Measurements from ENCODE around the gene RHBDD1.
A peak's percentile ranks its signal among the peaks of the same experiment; 100 is the strongest.
"Not testable (repeated sequence)": the region's sequence is repeated elsewhere in the genome, so short reads cannot be mapped to it uniquely, and the experiment has no call there.

RHBDD1 gene

GRCh38 chr2:226831266-226831665, 4.6 kb upstream of the RHBDD1 start:
- H3K4me1 Mint-ChIP-seq, result peaks cover 16% of the 10 kb centered on the region
- H3K27ac Mint-ChIP-seq, result no peak overlapping the region
- no peak overlapping the region for H3K4me3 Mint-ChIP-seq
- no peaks in the 10 kb centered on the region for H3K27me3 Mint-ChIP-seq
- ATAC-seq, result no peak
- DNase-seq, result no peak
- no peaks in the 10 kb centered on the region for H3K9me3 Mint-ChIP-seq

- Mint-ChIP-seq H3K27ac (no peak overlapping the region), H3K4me1 (peaks cover 19% of the 10 kb centered on the region), H3K4me3 (no peak overlapping the region), H3K27me3 (no peaks in the 10 kb centered on the region), H3K9me3 (no peaks in the 10 kb centered on the region)
- DNase-seq (no peak), ATAC-seq (no peak)
These were observed 3.8 kb upstream of the RHBDD1 start for GRCh38 chr2:226832061-226832460.

GRCh38 chr2:226834880-226835279, 974 bp upstream of the RHBDD1 start:
- Mint-ChIP-seq H3K4me3 (peak overlapping the region; percentile 92 to 93), H3K4me1 (peaks cover 47% of the 10 kb centered on the region), H3K27ac (peak overlapping the region in 1 of 2 donors; percentile 82)
- not testable (repeated sequence) for DNase-seq, ATAC-seq, H3K9me3 Mint-ChIP-seq, H3K27me3 Mint-ChIP-seq

DNA sequence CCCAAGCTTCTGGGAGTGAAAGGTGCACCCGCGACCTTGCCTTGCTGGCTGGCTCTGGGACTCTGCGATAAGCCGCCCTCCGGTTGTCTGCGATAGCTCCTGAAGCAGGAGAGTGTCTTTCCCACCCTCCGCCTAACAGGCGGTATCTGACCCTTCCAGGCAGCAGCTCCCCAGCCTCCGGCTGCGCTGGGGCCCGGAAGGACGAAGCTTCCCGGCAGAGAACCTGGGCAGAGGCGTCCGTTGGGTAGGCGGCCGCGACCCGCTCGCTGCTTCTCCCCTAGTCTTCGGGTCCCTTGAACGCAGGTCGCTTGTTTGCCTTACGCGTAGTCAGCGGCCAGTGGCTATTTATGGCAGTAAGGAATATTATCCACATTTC, 446 bp upstream of the RHBDD1 start:
- DNase-seq (no peak), ATAC-seq (peak; percentile 21)
- peaks cover 53% of the 10 kb centered on the region for H3K4me1 Mint-ChIP-seq
- peak overlapping the region; percentile 92 to 93 for H3K4me3 Mint-ChIP-seq
- H3K27me3 Mint-ChIP-seq, result no peaks in the 10 kb centered on the region
- no peaks in the 10 kb centered on the region for H3K9me3 Mint-ChIP-seq
- peak overlapping the region; percentile 99 for H3K27ac Mint-ChIP-seq

GRCh38 chr2:226836548-226836885, 663 bp downstream of the RHBDD1 start:
- ATAC-seq (peak; percentile 16), DNase-seq (no peak)
- H3K9me3 Mint-ChIP-seq, result no peaks in the 10 kb centered on the region
- H3K27me3 Mint-ChIP-seq, result no peaks in the 10 kb centered on the region
- peak overlapping the region; percentile 92 to 93 for H3K4me3 Mint-ChIP-seq
- H3K4me1 Mint-ChIP-seq, result peaks cover 60% of the 10 kb centered on the region
- peak overlapping the region; percentile 99 for H3K27ac Mint-ChIP-seq

DNA sequence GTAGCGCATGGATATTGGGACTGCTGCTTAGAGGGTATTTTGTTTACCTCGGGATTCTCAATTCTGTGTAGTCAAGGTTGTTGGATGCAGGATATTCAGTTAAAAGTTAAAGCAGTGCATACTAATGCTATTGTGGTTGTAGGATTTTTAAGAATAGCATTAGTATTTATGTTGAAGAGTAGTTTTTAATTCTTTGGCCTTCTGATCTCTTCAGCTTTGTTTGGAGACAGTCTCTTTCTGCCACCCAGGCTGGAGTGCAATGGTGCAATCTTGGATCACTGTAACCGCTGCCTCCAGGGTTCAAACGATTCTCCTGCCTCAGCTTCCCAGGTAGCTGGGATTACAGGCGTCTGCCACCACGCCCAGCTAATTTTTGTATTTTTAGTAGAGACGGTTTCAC, 1.5 kb downstream of the RHBDD1 start:
- ATAC-seq, result no peak
- peak overlapping the region; percentile 92 to 93 for H3K4me3 Mint-ChIP-seq

DNA sequence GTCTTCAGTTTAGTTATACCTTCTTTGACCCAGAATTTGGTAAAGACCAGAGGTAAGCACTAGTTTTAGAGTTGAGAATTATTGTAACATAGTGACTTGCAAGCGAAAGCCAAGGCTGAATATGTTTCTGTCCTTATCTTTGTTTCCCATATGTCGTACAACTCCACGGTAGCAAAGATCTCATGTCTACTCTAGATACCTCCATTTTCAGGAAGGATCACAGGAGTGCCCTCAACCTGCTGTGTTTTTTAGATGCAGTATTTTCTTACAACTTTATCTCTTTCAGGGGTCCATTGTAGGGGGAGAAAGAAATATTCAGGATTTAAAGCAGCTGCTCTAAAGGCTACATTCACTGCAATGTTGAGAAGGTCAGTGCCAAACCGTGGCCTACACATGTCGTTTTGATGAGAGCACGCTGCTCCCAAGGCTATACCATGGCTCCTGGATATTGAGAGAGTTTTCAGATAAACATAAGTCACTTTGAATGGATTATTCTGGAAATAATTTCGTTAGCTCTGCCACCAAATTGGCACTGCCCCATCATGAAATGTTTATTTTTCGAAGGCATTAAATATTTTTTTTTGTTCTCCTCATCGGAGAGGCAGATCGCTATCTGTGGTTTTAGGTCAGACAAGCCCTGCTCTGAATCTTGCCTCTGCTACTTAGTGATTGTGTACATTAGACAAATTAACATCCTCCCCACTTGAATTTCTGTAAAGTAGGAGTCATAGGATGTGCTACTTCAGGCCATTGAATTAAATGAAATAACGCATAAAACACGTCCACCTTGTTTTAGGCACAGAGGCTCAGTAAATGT, 2.1 kb downstream of the RHBDD1 start:
- H3K4me1 Mint-ChIP-seq, result peaks cover 63% of the 10 kb centered on the region
- H3K27me3 Mint-ChIP-seq, result no peaks in the 10 kb centered on the region
- peak overlapping the region; percentile 92 to 93 for H3K4me3 Mint-ChIP-seq
- peak overlapping the region; percentile 99 for H3K27ac Mint-ChIP-seq
- peaks cover 0 to 5% of the 10 kb centered on the region in 2 donors for H3K9me3 Mint-ChIP-seq
- DNase-seq (no peak), ATAC-seq (no peak)

More for the DNA sequence above, 1.5 kb downstream of the RHBDD1 start:
- peaks cover 61% of the 10 kb centered on the region for H3K4me1 Mint-ChIP-seq
- no peak for DNase-seq
- H3K27ac Mint-ChIP-seq, result peak overlapping the region; percentile 99
- H3K27me3 Mint-ChIP-seq, result no peaks in the 10 kb centered on the region
- peaks cover 0 to 5% of the 10 kb centered on the region in 2 donors for H3K9me3 Mint-ChIP-seq

- no peaks in the 10 kb centered on the region for H3K27me3 Mint-ChIP-seq
- peaks cover 71% of the 10 kb centered on the region for H3K4me1 Mint-ChIP-seq
- H3K9me3 Mint-ChIP-seq, result peaks cover 0 to 5% of the 10 kb centered on the region in 2 donors
- H3K27ac Mint-ChIP-seq, result peak overlapping the region; percentile 82 to 93
- H3K4me3 Mint-ChIP-seq, result peak overlapping the region; percentile 61 to 93
- DNase-seq (no peak), ATAC-seq (no peak)
These were observed 2.9 kb downstream of the RHBDD1 start for GRCh38 chr2:226838722-226839121.

- Mint-ChIP-seq H3K27ac (peak overlapping the region; percentile 82 to 93), H3K9me3 (peaks cover 0 to 5% of the 10 kb centered on the region in 2 donors), H3K27me3 (no peaks in the 10 kb centered on the region), H3K4me3 (peak overlapping the region; percentile 61 to 93), H3K4me1 (peaks cover 75% of the 10 kb centered on the region)
- no peak for DNase-seq
- ATAC-seq, result no peak
These were observed 3.3 kb downstream of the RHBDD1 start for GRCh38 chr2:226839161-226839560.

- no peak overlapping the region for H3K27ac Mint-ChIP-seq
- H3K4me3 Mint-ChIP-seq, result peak overlapping the region in 1 of 2 donors; percentile 10
- DNase-seq (no peak), ATAC-seq (no peak)
- peaks cover 0 to 5% of the 10 kb centered on the region in 2 donors for H3K9me3 Mint-ChIP-seq
- no peaks in the 10 kb centered on the region for H3K27me3 Mint-ChIP-seq
- H3K4me1 Mint-ChIP-seq, result peaks cover 79% of the 10 kb centered on the region
These were observed 4.1 kb downstream of the RHBDD1 start for GRCh38 chr2:226839951-226840350.

- H3K27ac Mint-ChIP-seq, H3K9me3 Mint-ChIP-seq, DNase-seq, H3K4me3 Mint-ChIP-seq, H3K27me3 Mint-ChIP-seq, ATAC-seq: not testable (repeated sequence)
- peaks cover 66% of the 10 kb centered on the region for H3K4me1 Mint-ChIP-seq
These were observed 7.1 kb downstream of the RHBDD1 start for GRCh38 chr2:226843001-226843400.

- Mint-ChIP-seq H3K9me3 (peaks cover 0 to 5% of the 10 kb centered on the region in 2 donors), H3K4me3 (no peak overlapping the region), H3K27ac (no peak overlapping the region), H3K27me3 (no peaks in the 10 kb centered on the region), H3K4me1 (peaks cover 41% of the 10 kb centered on the region)
- ATAC-seq (no peak), DNase-seq (no peak)
These were observed 9.7 kb downstream of the RHBDD1 start for GRCh38 chr2:226845386-226846116.

DNA sequence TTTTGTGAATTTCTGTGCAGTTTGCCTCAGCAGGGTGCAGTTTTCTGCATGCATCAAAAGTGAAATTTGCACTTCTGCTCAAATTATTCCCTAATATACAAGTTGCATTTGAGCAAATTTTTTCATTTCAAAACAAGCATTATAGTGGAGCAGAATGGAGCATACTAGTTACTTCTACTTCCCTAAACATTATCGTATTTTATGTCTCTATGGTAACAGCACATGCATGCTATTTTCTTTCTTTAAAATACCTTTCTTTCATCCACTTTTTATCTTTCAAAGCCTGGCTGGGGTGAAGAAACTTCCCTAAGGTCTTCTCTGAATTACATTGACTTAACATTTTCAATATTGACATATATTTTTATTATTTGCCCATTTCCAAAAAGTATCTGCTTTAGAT, 11.2 kb downstream of the RHBDD1 start:
- ATAC-seq (no peak), DNase-seq (no peak)
- H3K4me3 Mint-ChIP-seq, result no peak overlapping the region
- H3K27me3 Mint-ChIP-seq, result no peaks in the 10 kb centered on the region
- peaks cover 41% of the 10 kb centered on the region for H3K4me1 Mint-ChIP-seq
- peaks cover 0 to 3% of the 10 kb centered on the region in 2 donors for H3K9me3 Mint-ChIP-seq
- no peak overlapping the region for H3K27ac Mint-ChIP-seq

GRCh38 chr2:226847511-226847910, 11.7 kb downstream of the RHBDD1 start:
- H3K27me3 Mint-ChIP-seq, result no peaks in the 10 kb centered on the region
- no peak overlapping the region for H3K27ac Mint-ChIP-seq
- H3K4me1 Mint-ChIP-seq, result peaks cover 37% of the 10 kb centered on the region

GRCh38 chr2:226849349-226849748, 13.5 kb downstream of the RHBDD1 start:
- Mint-ChIP-seq H3K9me3 (no peaks in the 10 kb centered on the region), H3K4me1 (peaks cover 19% of the 10 kb centered on the region), H3K4me3 (no peak overlapping the region), H3K27me3 (no peaks in the 10 kb centered on the region), H3K27ac (no peak overlapping the region)
- DNase-seq (no peak), ATAC-seq (no peak)

More at GRCh38 chr2:226847511-226847910, 11.7 kb downstream of the RHBDD1 start:
- H3K4me3 Mint-ChIP-seq, result no peak overlapping the region
- ATAC-seq, result no peak
- no peak for DNase-seq
- no peaks in the 10 kb centered on the region for H3K9me3 Mint-ChIP-seq

- DNase-seq (no peak), ATAC-seq (no peak)
- Mint-ChIP-seq H3K27me3 (no peaks in the 10 kb centered on the region), H3K4me1 (peaks cover 17% of the 10 kb centered on the region), H3K27ac (no peak overlapping the region), H3K9me3 (peaks cover 0 to 6% of the 10 kb centered on the region in 2 donors), H3K4me3 (no peak overlapping the region)
These were observed 14.2 kb downstream of the RHBDD1 start for GRCh38 chr2:226850024-226850423.

Measured in stimulated activated naive CD8-positive, alpha-beta T cell treated with anti-CD3 and anti-CD28 coated beads, Interleukin-15, amount 100 ng/mL, for 72 hours (primary cell).